ENCODE measurements around the gene OPN1LW.
"Not testable (repeated sequence)": the region's sequence is repeated elsewhere in the genome, so short reads cannot be mapped to it uniquely, and the experiment has no call there.

DNA sequence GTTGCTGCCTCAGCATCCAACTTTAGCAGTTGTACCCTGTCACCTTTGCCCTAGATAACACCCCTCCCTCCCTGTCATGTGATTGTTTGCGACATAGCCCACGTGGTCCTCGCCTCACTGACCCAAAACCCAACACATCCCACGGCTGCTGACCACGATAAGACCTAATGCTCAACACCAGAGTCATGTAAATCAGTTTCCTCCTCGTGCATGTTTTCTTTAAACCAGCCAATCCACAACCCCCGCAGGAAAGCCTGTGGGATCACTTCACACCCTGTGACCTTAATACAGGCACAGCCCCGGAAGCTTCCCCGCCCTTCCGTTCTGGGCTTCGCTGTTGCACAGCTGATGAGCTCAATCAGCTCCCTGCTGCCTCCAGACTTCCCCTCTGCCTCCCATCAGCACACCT is 28.5 kb downstream of the OPN1LW start:
- TF ChIP-seq CTCF (conservative IDR thresholded peaks at IDR 0.05 in 1 of 2, IDR thresholded peaks at IDR 0.05 in 1 of 2; ENCODE audit: low read depth in 1 of 2, low read length in 2 of 2); EZH2 (IDR thresholded peaks at IDR 0.05; ENCODE audit: low read length, missing control alignments): not testable (repeated sequence)

Data from fibroblast of lung (primary cell).